Tibial artery (tissue), 4 donors: ENCODE measurements around the gene PRSS21.

ENCODE experiments used
- DNase-seq, 2 donors: peaks; one replicate each; pipeline ENCODE4 v3.0.0-alpha.2; 2019
- H3K27ac ChIP-seq, 2 donors: fragments of 200-600 bp; sonication (generic) in 1 of 2; 1 replicate in 1 of 2; 2 replicates in 1 of 2; pipeline ENCODE4 v1.5.1; 2018 to 2019; ENCODE audit warnings: mild to moderate bottlenecking in 1 of 2
- H3K27me3 ChIP-seq, 2 donors: fragments of 200-600 bp; sonication (generic) in 1 of 2; one replicate each; pipeline versions ENCODE4 v1.5.1 to v1.6.0; 2016 to 2019
- H3K36me3 ChIP-seq, 3 donors: fragments of 200-600 bp; sonication (generic) in 2 of 3; one replicate each; pipeline ENCODE4 v1.5.1; 2016 to 2019; ENCODE audit warnings: mild to moderate bottlenecking in 2 of 3
- H3K4me1 ChIP-seq, 4 donors: fragments of 200-600 bp; sonication (generic) in 2 of 4; 1 replicate in 3 of 4; 2 replicates in 1 of 4; pipeline ENCODE4 v1.5.1; 2016 to 2019
- H3K4me3 ChIP-seq, 2 donors: fragments of 200-600 bp; sonication (generic) in 1 of 2; 1 replicate in 1 of 2; 2 replicates in 1 of 2; pipeline ENCODE4 v1.5.1; 2018 to 2019; ENCODE audit warnings: mild to moderate bottlenecking in 2 of 2
- H3K9me3 ChIP-seq, 3 donors: fragments of 200-600 bp; sonication (generic) in 1 of 3; one replicate each; pipeline ENCODE4 v1.5.1; 2016 to 2019
- intact Hi-C: fragments of 100-400 bp; cut with DNase I; formaldehyde crosslinking; loops from one replicate; pipeline ENCODE4 v1.15.0; 2023; ENCODE audit warnings: low total_unique reads
- TF ChIP-seq, protein P1 (sequence below), 2 experiments: fragments of 200-600 bp in 1 of 2; fragments of 450-650 bp in 1 of 2; IDR thresholded peaks; one replicate each; pipeline ENCODE4 v1.5.1; 2017 to 2019; ENCODE audit warnings: antibody characterized with exemption in 2 of 2, mild to moderate bottlenecking in 1 of 2, moderate library complexity in 1 of 2

Gene PRSS21

DNA sequence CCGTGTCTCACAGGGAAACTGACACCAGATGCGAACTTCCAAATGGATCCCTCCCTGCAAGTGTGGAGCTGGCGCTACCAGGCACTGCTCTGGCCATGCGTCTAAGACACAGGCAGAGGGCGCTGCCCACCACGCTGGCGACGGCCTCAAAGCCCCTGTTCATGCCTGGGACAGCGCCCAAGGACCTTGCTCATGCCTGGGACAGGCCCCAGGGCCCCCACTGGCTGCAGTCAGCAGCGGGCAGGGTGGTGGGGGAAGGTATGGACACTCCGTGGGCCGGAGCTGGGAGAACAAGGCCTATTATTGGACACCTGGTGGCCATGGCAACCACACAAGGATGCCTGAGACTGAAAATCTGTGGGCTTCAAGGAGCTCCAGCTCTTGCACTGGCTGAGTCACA, 21.9 kb downstream of the PRSS21 start:
- Histone ChIP-seq H3K9me3 (no peaks in the 10 kb centered on the region), H3K27me3 (peaks cover 0 to 69% of the 10 kb centered on the region in 2 donors), H3K4me3 (no peak overlapping the region), H3K36me3 (no peaks in the 10 kb centered on the region), H3K4me1 (peaks cover 0 to 21% (median 0%) of the 10 kb centered on the region in 4 donors), H3K27ac (no peak overlapping the region)
- intact Hi-C loops = no loop called here
- TF ChIP-seq, protein P1, sequence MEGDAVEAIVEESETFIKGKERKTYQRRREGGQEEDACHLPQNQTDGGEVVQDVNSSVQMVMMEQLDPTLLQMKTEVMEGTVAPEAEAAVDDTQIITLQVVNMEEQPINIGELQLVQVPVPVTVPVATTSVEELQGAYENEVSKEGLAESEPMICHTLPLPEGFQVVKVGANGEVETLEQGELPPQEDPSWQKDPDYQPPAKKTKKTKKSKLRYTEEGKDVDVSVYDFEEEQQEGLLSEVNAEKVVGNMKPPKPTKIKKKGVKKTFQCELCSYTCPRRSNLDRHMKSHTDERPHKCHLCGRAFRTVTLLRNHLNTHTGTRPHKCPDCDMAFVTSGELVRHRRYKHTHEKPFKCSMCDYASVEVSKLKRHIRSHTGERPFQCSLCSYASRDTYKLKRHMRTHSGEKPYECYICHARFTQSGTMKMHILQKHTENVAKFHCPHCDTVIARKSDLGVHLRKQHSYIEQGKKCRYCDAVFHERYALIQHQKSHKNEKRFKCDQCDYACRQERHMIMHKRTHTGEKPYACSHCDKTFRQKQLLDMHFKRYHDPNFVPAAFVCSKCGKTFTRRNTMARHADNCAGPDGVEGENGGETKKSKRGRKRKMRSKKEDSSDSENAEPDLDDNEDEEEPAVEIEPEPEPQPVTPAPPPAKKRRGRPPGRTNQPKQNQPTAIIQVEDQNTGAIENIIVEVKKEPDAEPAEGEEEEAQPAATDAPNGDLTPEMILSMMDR (IDR thresholded peaks at IDR 0.05) = peak; percentile 36 to 45
- no peak for DNase-seq

- Histone ChIP-seq H3K4me1 (peaks cover 0 to 21% (median 0%) of the 10 kb centered on the region in 4 donors), H3K27ac (no peak overlapping the region), H3K27me3 (peaks cover 0 to 69% of the 10 kb centered on the region in 2 donors), H3K9me3 (no peaks in the 10 kb centered on the region), H3K4me3 (no peak overlapping the region), H3K36me3 (no peaks in the 10 kb centered on the region)
- no peak for DNase-seq
- TF ChIP-seq, protein P1 (IDR thresholded peaks at IDR 0.05) = no peak
- intact Hi-C loops = no loop called here
These were observed 22.8 kb downstream of the PRSS21 start for GRCh38 chr16:2839650-2840450.

DNA sequence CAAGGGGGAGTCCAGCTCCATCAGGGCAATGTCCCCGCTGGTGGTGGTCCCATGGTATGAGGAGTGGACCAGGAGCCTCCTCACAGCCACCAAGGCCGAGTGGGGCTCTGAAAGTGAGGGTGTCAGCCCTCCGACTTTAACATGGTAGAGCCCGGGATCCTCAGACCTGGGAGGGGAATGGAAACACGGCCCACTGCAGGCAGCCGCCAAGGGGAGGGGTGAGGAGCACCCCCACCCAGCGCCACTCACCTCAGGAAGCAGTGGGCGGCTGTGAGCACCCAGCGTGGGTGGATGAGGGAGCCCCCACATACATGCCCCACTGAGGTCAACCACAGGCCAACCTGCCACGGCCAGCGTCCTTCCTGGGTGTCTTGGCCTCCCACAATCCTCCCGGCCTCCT, 23.9 kb downstream of the PRSS21 start:
- peaks cover 0 to 14% (median 0%) of the 10 kb centered on the region in 4 donors for H3K4me1 ChIP-seq
- no peak for DNase-seq
- H3K4me3 ChIP-seq = no peak overlapping the region
- no peak overlapping the region for H3K27ac ChIP-seq
- intact Hi-C loops = no loop called here
- no peaks in the 10 kb centered on the region for H3K36me3 ChIP-seq
- no peaks in the 10 kb centered on the region for H3K9me3 ChIP-seq
- TF ChIP-seq, protein P1 (IDR thresholded peaks at IDR 0.05) = no peak
- peaks cover 0 to 63% of the 10 kb centered on the region in 2 donors for H3K27me3 ChIP-seq

DNA sequence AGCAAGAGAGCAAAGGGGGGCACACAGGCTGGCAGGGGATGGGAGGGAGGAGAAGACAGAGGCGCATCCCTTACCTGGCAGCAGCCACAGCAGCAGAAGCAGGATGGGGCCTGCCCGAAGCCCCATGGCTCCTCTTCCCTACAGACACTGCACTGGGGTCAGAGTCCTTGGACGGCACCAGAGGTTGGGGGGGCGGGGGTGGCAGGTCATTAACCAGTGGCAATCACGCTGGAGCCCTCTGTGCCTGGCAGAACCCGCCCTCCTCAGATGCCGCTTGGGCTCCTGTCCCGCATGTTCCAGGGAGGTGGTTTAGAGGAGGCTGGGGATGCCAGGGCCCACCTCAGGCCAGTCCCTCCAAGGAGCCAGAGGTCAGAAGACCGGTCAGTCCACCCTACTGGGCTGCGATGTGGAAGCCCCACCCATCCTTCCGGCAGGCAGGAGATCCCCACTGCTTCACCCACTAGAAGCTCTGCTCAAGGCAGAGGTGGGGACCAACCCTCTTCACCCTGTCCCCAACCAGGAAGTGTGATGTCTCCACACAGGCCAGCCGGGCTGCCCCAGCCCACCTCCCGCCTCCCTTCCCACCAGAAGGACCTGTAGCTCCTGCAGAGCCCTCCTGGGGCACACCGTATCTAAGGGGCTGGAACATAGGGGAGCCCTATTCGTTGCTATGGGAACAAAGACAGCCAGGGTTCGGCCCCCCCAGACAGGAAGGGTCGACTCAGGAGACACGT, 24.7 kb downstream of the PRSS21 start:
- Histone ChIP-seq H3K27me3 (peaks cover 0 to 60% of the 10 kb centered on the region in 2 donors), H3K9me3 (no peaks in the 10 kb centered on the region), H3K4me1 (peaks cover 0 to 6% (median 0%) of the 10 kb centered on the region in 4 donors), H3K27ac (no peak overlapping the region), H3K4me3 (no peak overlapping the region), H3K36me3 (no peaks in the 10 kb centered on the region)
- intact Hi-C loops = no loop called here
- TF ChIP-seq, protein P1 (IDR thresholded peaks at IDR 0.05) = no peak
- peak; percentile 12 to 51 for DNase-seq

- no peaks in the 10 kb centered on the region for H3K9me3 ChIP-seq
- peaks cover 0 to 62% of the 10 kb centered on the region in 2 donors for H3K27me3 ChIP-seq
- no peaks in the 10 kb centered on the region for H3K36me3 ChIP-seq
- TF ChIP-seq, protein P1 (IDR thresholded peaks at IDR 0.05) = no peak
- DNase-seq = peak in 1 of 2 donors; percentile 59
- no peak overlapping the region for H3K4me3 ChIP-seq
- peaks cover 0 to 6% (median 0%) of the 10 kb centered on the region in 4 donors for H3K4me1 ChIP-seq
- no peak overlapping the region for H3K27ac ChIP-seq
- intact Hi-C loops = no loop called here
These were observed 25.4 kb downstream of the PRSS21 start for GRCh38 chr16:2842340-2843000.
